Measurements from ENCODE around the gene LSM11. TPM values are rescaled to one million over a fixed set of nuclear protein-coding genes. Genes with fewer than 3 reads are reported as not detected.

Gene LSM11
- polyA plus RNA-seq, 1 donor from 2014 or later, result 30.6 TPM

GRCh38 chr5:157764531-157764930 is 21.0 kb downstream of the LSM11 start:
- Histone ChIP-seq H3K4me3 (ENCODE audit: low read length) (no peak overlapping the region), H3K9me3 (ENCODE audit: low read length) (no peaks in the 10 kb centered on the region), H3K27ac (ENCODE audit: low read length) (no peak overlapping the region), H3K27me3 (ENCODE audit: insufficient read depth, low read depth, low read length) (no peaks in the 10 kb centered on the region), H3K36me3 (ENCODE audit: insufficient read depth, low read length) (no peaks in the 10 kb centered on the region), H3K4me2 (ENCODE audit: low read length) (no peak overlapping the region), H3K79me2 (replicated peaks; ENCODE audit: insufficient read depth, low read length) (no peaks in the 10 kb centered on the region), H3K9ac (ENCODE audit: low read length) (no peak overlapping the region), H2AFZ (ENCODE audit: low read depth, low read length) (no peak overlapping the region), H3F3A (ENCODE audit: insufficient read depth, low read length, poor library complexity, severe bottlenecking) (peaks cover 3% of the 10 kb centered on the region), H4K20me1 (ENCODE audit: insufficient read depth) (no peaks in the 10 kb centered on the region), H3K9me2 (ENCODE audit: insufficient read depth, low read length) (no peaks in the 10 kb centered on the region)
- TF ChIP-seq EZH2 (IDR thresholded peaks at IDR 0.05; ENCODE audit: borderline replicate concordance, insufficient read depth, low read length, poor library complexity, severe bottlenecking) (no peak), RAD21 (conservative IDR thresholded peaks at IDR 0.05) (no peak)

- H2AFZ ChIP-seq (ENCODE audit: low read depth, low read length), result no peak overlapping the region
- no peaks in the 10 kb centered on the region for H3K79me2 ChIP-seq (replicated peaks; ENCODE audit: insufficient read depth, low read length)
- no peaks in the 10 kb centered on the region for H3K27me3 ChIP-seq (ENCODE audit: insufficient read depth, low read depth, low read length)
- no peak overlapping the region for H3K4me3 ChIP-seq (ENCODE audit: low read length)
- H4K20me1 ChIP-seq (ENCODE audit: insufficient read depth), result no peaks in the 10 kb centered on the region
- no peak overlapping the region for H3K4me2 ChIP-seq (ENCODE audit: low read length)
- no peaks in the 10 kb centered on the region for H3K9me2 ChIP-seq (ENCODE audit: insufficient read depth, low read length)
- no peaks in the 10 kb centered on the region for H3K36me3 ChIP-seq (ENCODE audit: insufficient read depth, low read length)
- TF ChIP-seq MXI1 (conservative IDR thresholded peaks at IDR 0.05; ENCODE audit: poor library complexity, severe bottlenecking) (no peak), EP300 (conservative IDR thresholded peaks at IDR 0.05; ENCODE audit: poor library complexity, severe bottlenecking) (no peak), RAD21 (conservative IDR thresholded peaks at IDR 0.05) (no peak), SMC3 (conservative IDR thresholded peaks at IDR 0.05; ENCODE audit: poor library complexity) (no peak), POLR2AphosphoS5 (IDR thresholded peaks at IDR 0.05) (no peak)
- TF ChIP-seq, protein P1, sequence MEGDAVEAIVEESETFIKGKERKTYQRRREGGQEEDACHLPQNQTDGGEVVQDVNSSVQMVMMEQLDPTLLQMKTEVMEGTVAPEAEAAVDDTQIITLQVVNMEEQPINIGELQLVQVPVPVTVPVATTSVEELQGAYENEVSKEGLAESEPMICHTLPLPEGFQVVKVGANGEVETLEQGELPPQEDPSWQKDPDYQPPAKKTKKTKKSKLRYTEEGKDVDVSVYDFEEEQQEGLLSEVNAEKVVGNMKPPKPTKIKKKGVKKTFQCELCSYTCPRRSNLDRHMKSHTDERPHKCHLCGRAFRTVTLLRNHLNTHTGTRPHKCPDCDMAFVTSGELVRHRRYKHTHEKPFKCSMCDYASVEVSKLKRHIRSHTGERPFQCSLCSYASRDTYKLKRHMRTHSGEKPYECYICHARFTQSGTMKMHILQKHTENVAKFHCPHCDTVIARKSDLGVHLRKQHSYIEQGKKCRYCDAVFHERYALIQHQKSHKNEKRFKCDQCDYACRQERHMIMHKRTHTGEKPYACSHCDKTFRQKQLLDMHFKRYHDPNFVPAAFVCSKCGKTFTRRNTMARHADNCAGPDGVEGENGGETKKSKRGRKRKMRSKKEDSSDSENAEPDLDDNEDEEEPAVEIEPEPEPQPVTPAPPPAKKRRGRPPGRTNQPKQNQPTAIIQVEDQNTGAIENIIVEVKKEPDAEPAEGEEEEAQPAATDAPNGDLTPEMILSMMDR (IDR thresholded peaks at IDR 0.05; ENCODE audit: poor library complexity, severe bottlenecking), result no peak
- no peaks in the 10 kb centered on the region for H3K9me3 ChIP-seq (ENCODE audit: low read length)
- H3K9ac ChIP-seq (ENCODE audit: low read length), result no peak overlapping the region
- H3K27ac ChIP-seq (ENCODE audit: low read length), result no peak overlapping the region
- peaks cover 3% of the 10 kb centered on the region for H3F3A ChIP-seq (ENCODE audit: insufficient read depth, low read length, poor library complexity, severe bottlenecking)
These were observed 22.9 kb downstream of the LSM11 start for GRCh38 chr5:157766442-157766841.

GRCh38 chr5:157766902-157767301 is 23.4 kb downstream of the LSM11 start:
- H3K9ac ChIP-seq (ENCODE audit: low read length), result no peak overlapping the region
- no peak overlapping the region for H3K4me3 ChIP-seq (ENCODE audit: low read length)
- no peaks in the 10 kb centered on the region for H3K9me3 ChIP-seq (ENCODE audit: low read length)
- no peaks in the 10 kb centered on the region for H4K20me1 ChIP-seq (ENCODE audit: insufficient read depth)
- H3K36me3 ChIP-seq (ENCODE audit: insufficient read depth, low read length), result no peaks in the 10 kb centered on the region
- no peak overlapping the region for H2AFZ ChIP-seq (ENCODE audit: low read depth, low read length)
- TF ChIP-seq SMC3 (conservative IDR thresholded peaks at IDR 0.05; ENCODE audit: poor library complexity), result no peak
- TF ChIP-seq EZH2 (IDR thresholded peaks at IDR 0.05; ENCODE audit: borderline replicate concordance, insufficient read depth, low read length, poor library complexity, severe bottlenecking), result no peak
- no peak for TF ChIP-seq POLR2AphosphoS5 (IDR thresholded peaks at IDR 0.05)
- TF ChIP-seq RAD21 (conservative IDR thresholded peaks at IDR 0.05), result no peak
- TF ChIP-seq, protein P1 (IDR thresholded peaks at IDR 0.05; ENCODE audit: poor library complexity, severe bottlenecking), result no peak
- TF ChIP-seq EP300 (conservative IDR thresholded peaks at IDR 0.05; ENCODE audit: poor library complexity, severe bottlenecking), result no peak
- TF ChIP-seq, protein P2, sequence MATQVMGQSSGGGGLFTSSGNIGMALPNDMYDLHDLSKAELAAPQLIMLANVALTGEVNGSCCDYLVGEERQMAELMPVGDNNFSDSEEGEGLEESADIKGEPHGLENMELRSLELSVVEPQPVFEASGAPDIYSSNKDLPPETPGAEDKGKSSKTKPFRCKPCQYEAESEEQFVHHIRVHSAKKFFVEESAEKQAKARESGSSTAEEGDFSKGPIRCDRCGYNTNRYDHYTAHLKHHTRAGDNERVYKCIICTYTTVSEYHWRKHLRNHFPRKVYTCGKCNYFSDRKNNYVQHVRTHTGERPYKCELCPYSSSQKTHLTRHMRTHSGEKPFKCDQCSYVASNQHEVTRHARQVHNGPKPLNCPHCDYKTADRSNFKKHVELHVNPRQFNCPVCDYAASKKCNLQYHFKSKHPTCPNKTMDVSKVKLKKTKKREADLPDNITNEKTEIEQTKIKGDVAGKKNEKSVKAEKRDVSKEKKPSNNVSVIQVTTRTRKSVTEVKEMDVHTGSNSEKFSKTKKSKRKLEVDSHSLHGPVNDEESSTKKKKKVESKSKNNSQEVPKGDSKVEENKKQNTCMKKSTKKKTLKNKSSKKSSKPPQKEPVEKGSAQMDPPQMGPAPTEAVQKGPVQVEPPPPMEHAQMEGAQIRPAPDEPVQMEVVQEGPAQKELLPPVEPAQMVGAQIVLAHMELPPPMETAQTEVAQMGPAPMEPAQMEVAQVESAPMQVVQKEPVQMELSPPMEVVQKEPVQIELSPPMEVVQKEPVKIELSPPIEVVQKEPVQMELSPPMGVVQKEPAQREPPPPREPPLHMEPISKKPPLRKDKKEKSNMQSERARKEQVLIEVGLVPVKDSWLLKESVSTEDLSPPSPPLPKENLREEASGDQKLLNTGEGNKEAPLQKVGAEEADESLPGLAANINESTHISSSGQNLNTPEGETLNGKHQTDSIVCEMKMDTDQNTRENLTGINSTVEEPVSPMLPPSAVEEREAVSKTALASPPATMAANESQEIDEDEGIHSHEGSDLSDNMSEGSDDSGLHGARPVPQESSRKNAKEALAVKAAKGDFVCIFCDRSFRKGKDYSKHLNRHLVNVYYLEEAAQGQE (IDR thresholded peaks at IDR 0.05; ENCODE audit: borderline replicate concordance), result no peak
- TF ChIP-seq MXI1 (conservative IDR thresholded peaks at IDR 0.05; ENCODE audit: poor library complexity, severe bottlenecking), result no peak
- no peak for TF ChIP-seq TAF1 (IDR thresholded peaks at IDR 0.05; ENCODE audit: low read depth)
- H3K27me3 ChIP-seq (ENCODE audit: insufficient read depth, low read depth, low read length), result no peaks in the 10 kb centered on the region
- no peak overlapping the region for H3K27ac ChIP-seq (ENCODE audit: low read length)
- no peak overlapping the region for H3K4me2 ChIP-seq (ENCODE audit: low read length)
- H3K9me2 ChIP-seq (ENCODE audit: insufficient read depth, low read length), result no peaks in the 10 kb centered on the region
- no peaks in the 10 kb centered on the region for H3F3A ChIP-seq (ENCODE audit: insufficient read depth, low read length, poor library complexity, severe bottlenecking)
- H3K79me2 ChIP-seq (replicated peaks; ENCODE audit: insufficient read depth, low read length), result no peaks in the 10 kb centered on the region
